ENCODE results near the gene KCTD2. TPM values are rescaled to one million over a fixed set of nuclear protein-coding genes. Genes with fewer than 3 reads are reported as not detected.

Gene KCTD2
- total RNA-seq, 1 donor from 2014 or later: 17.2 TPM

DNA sequence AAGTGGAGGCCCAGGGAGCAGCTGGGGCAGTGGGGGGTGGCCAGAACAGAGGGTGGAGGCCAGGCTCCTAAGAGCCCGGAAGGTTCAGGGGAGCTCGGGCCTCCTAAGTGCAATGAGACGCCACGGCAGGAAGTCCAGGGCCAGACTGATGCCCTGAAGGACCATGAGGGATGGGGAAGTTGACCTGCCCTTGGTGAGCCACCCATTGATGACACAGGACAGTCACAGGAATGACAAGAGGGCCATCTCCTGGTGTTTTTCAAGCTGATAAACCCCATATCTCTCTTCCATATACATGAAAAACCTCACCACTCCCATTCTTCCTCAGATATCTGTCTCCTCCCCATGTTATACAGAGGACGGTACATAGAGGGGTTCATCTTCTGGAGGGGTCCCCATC lies 40.4 kb upstream of the KCTD2 start:
- peaks cover 0 to 9% of the 10 kb centered on the region in 2 donors for H3K36me3 ChIP-seq
- H3K4me1 ChIP-seq: peaks cover 10% of the 10 kb centered on the region
- H3K27me3 ChIP-seq: no peaks in the 10 kb centered on the region
- H3K27ac ChIP-seq: no peak overlapping the region
- intact Hi-C loops (cut with DNase I): no loop called here
- no peaks in the 10 kb centered on the region for H3K9me3 ChIP-seq
- TF ChIP-seq POLR2A (IDR thresholded peaks at IDR 0.05) (no peak), POLR2AphosphoS5 (IDR thresholded peaks at IDR 0.05; ENCODE audit: insufficient read depth in 1 of 2, low read depth in 1 of 2) (no peak)
- TF ChIP-seq, protein P1, sequence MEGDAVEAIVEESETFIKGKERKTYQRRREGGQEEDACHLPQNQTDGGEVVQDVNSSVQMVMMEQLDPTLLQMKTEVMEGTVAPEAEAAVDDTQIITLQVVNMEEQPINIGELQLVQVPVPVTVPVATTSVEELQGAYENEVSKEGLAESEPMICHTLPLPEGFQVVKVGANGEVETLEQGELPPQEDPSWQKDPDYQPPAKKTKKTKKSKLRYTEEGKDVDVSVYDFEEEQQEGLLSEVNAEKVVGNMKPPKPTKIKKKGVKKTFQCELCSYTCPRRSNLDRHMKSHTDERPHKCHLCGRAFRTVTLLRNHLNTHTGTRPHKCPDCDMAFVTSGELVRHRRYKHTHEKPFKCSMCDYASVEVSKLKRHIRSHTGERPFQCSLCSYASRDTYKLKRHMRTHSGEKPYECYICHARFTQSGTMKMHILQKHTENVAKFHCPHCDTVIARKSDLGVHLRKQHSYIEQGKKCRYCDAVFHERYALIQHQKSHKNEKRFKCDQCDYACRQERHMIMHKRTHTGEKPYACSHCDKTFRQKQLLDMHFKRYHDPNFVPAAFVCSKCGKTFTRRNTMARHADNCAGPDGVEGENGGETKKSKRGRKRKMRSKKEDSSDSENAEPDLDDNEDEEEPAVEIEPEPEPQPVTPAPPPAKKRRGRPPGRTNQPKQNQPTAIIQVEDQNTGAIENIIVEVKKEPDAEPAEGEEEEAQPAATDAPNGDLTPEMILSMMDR (IDR thresholded peaks at IDR 0.05): no peak
- H3K4me3 ChIP-seq: no peak overlapping the region
- DNase-seq (ENCODE audit: extremely low spot score in 2 of 2): no peak

DNA sequence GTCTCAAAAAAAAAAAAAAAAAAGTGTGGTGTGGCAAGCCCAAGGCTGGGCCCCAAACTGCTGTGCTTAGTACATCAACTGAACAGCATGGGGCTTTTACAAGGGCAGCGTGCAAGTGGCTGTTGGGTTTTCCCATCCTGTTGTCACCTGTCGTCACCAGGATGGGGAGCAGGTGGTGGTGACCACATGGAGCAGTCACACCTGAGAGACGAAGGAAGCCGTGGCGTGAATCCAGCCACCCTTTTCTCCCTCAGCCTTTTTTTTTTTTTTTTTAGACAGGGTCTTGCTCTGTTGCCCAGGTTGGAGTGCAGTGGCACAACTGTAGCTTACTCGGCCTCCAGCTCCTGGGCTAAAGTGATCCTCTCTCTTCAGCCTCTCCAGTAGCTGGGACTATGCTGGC lies 38.7 kb upstream of the KCTD2 start:
- no peak for TF ChIP-seq POLR2A (IDR thresholded peaks at IDR 0.05)

DNA sequence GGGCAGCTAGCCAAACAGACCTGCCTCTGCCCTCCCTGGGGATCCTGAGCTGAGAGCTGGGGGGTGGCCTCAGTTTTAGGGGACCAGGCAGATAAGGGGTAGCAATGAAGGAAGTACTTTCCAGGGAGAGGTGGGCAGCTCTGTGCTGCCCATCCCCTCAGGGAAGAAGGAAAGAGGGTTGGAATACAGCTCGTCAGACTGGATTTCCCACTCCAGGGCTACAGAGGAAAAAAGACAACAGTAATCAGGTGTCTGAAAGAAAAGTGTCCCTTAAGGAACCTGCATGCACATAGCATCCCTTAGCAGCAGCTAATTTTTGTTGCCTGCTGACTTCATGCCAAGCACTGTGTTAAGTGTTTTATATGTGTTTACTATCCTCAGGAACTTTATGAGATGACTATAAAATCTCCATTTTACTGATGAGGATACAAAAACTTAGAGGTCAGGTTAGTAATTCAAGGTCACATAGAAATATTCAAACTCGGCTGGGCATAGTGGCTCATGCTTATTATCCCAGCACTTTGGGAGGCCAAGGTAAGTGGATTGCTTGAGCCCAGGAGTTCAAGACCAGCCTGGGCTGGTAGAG lies 37.8 kb upstream of the KCTD2 start:
- intact Hi-C loops (cut with DNase I): no loop called here
- TF ChIP-seq POLR2AphosphoS5 (IDR thresholded peaks at IDR 0.05; ENCODE audit: insufficient read depth in 1 of 2, low read depth in 1 of 2) (no peak), POLR2A (IDR thresholded peaks at IDR 0.05) (no peak)
- TF ChIP-seq, protein P1 (IDR thresholded peaks at IDR 0.05): no peak
- Histone ChIP-seq H3K27ac (no peak overlapping the region), H3K36me3 (no peaks in the 10 kb centered on the region), H3K4me3 (no peak overlapping the region), H3K9me3 (no peaks in the 10 kb centered on the region), H3K27me3 (no peaks in the 10 kb centered on the region), H3K4me1 (peaks cover 22% of the 10 kb centered on the region)
- DNase-seq (ENCODE audit: extremely low spot score in 2 of 2): no peak

More for the DNA sequence above, 38.7 kb upstream of the KCTD2 start:
- Histone ChIP-seq H3K36me3 (no peaks in the 10 kb centered on the region), H3K27ac (no peak overlapping the region), H3K27me3 (no peaks in the 10 kb centered on the region), H3K4me1 (peaks cover 16% of the 10 kb centered on the region), H3K4me3 (no peak overlapping the region), H3K9me3 (no peaks in the 10 kb centered on the region)
- intact Hi-C loops (cut with DNase I): no loop called here
- DNase-seq (ENCODE audit: extremely low spot score in 2 of 2): no peak

DNA sequence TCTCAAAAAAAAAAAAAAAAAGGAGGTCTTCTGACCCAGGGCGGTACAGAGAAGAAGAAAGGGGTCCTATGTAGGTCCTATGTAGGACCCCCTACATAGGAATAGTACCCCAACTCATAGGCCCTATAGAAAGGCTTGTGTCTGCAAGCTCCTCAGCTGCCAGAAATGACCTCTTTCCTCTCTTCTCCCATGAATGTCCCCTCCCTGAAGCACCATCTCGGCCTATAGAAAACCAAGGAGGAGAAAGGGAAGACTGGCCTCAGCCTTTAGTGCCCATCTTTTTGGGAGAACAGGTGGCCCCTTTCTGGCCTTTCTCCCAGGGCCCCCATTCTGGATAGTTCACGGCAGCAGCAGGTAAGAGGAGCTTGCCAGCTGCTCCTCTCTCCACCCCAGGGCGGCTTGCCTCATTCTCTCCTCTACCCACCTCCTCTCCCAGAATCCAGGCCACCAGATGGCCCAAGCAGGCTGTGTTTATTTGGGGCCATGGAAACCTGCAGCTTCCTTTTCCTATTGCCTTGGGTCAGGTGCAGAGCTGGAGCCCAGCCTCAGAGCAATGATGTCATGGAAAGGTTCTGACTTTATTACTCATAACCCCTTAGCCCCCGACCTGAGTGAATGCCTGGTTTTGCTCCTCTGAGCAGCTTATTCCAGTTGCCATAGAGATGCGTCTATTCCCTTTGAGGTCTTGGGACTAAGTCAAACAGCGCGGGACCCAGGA lies 36.2 kb upstream of the KCTD2 start:
- Histone ChIP-seq H3K27me3 (no peaks in the 10 kb centered on the region), H3K27ac (peak overlapping the region; percentile 82), H3K36me3 (no peaks in the 10 kb centered on the region), H3K4me1 (peaks cover 22% of the 10 kb centered on the region), H3K9me3 (no peaks in the 10 kb centered on the region), H3K4me3 (no peak overlapping the region)
- intact Hi-C loops (cut with DNase I): no loop called here
- no peak for DNase-seq (ENCODE audit: extremely low spot score in 2 of 2)
- no peak for TF ChIP-seq POLR2A (IDR thresholded peaks at IDR 0.05)
- TF ChIP-seq, protein P1 (IDR thresholded peaks at IDR 0.05): no peak
- no peak for TF ChIP-seq POLR2AphosphoS5 (IDR thresholded peaks at IDR 0.05; ENCODE audit: insufficient read depth in 1 of 2, low read depth in 1 of 2)

DNA sequence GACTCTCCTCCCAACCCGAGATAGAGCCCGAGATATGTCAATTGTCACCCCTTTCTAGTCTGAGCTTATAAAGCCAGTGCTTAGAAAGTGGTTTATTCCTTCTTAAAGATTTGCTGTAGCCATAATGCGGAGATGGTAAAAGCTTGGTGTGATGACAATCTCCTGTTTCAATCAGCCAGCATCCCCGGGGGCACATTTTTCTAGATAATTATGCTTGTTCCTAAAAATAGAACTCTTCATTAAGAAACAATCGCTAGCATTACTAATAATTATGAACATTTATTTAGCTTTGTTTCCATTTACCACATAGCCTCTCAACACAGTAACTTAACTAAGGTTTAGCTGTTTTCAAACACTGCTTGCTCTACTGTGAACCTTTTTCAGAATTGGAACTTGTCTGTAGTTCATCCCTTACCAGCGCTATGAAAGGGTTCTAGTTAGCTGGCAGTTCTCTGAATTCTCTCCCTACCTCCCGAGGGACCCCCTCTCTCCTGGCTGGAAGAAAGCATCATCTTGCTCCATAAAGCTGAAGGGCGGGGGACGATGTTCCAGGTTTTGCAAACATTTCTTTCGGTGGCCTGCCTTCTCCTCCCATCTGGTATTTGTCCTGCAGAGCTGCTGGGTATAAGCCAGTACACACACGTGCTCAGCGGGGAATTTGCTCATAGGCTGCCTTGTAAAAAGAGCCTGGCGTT lies 35.5 kb upstream of the KCTD2 start:
- peak overlapping the region; percentile 82 for H3K27ac ChIP-seq
- TF ChIP-seq POLR2A (IDR thresholded peaks at IDR 0.05) (no peak), POLR2AphosphoS5 (IDR thresholded peaks at IDR 0.05; ENCODE audit: insufficient read depth in 1 of 2, low read depth in 1 of 2) (no peak)
- TF ChIP-seq, protein P1 (IDR thresholded peaks at IDR 0.05): no peak
- no peaks in the 10 kb centered on the region for H3K36me3 ChIP-seq
- intact Hi-C loops (cut with DNase I): no loop called here
- no peaks in the 10 kb centered on the region for H3K27me3 ChIP-seq
- no peak for DNase-seq (ENCODE audit: extremely low spot score in 2 of 2)
- H3K9me3 ChIP-seq: no peaks in the 10 kb centered on the region
- H3K4me1 ChIP-seq: peaks cover 22% of the 10 kb centered on the region
- H3K4me3 ChIP-seq: peak overlapping the region; percentile 67 to 79

Data from vagina (tissue), 2 donors.